T47D (cell line): ENCODE results near the gene CREBBP.
"Not testable (repeated sequence)": the region's sequence is repeated elsewhere in the genome, so short reads cannot be mapped to it uniquely, and the experiment has no call there.

Source experiments
- DNase-seq, 2 experiments: peaks; one replicate each; pipeline versions ENCODE4 v3.0.0 to v3.0.0-alpha.2; 2011 to 2012; ENCODE audit warnings: low read depth in 1 of 2, low spot score in 1 of 2
- JUND ChIP-seq: IDR thresholded peaks from 2 replicates; pipeline ENCODE4 v1.6.1; 2012; ENCODE audit warnings: low read depth
- in situ Hi-C: cut with HindIII; loops from 2 replicates; pipeline ENCODE4 v1.10.0; 2016; ENCODE audit warnings: low sequenced_read_pairs, low pct_unique_long_range_greater_than_20kb

The CREBBP gene

GRCh38 chr16:3720418-3720817 lies 160.1 kb downstream of the CREBBP start:
- TF ChIP-seq JUND = no peak
- no peak for DNase-seq
- in situ Hi-C loops = no loop called here

GRCh38 chr16:3718628-3719027 lies 161.9 kb downstream of the CREBBP start:
- no peak for TF ChIP-seq JUND
- no peak for DNase-seq
- in situ Hi-C loops = no loop called here

GRCh38 chr16:3718019-3718391 lies 162.5 kb downstream of the CREBBP start:
- in situ Hi-C loops = no loop called here

GRCh38 chr16:3717235-3718018 lies 163.1 kb downstream of the CREBBP start, which contains the start of gene TRAP1:
Gene TRAP1 (minus strand): TSS chr16:3717524. CDS start chr16:3717508, 16 bp downstream.
- peak; percentile 85 to 91 for DNase-seq
- in situ Hi-C loops = no loop called here
- TF ChIP-seq JUND = no peak

More at GRCh38 chr16:3718019-3718391, 162.5 kb downstream of the CREBBP start:
- TF ChIP-seq JUND = no peak
- DNase-seq = no peak

- in situ Hi-C loops = no loop called here
- no peak for TF ChIP-seq JUND
- peak; percentile 25 to 43 for DNase-seq
Measured at GRCh38 chr16:3716831-3717234, 163.7 kb downstream of the CREBBP start.

GRCh38 chr16:3715430-3715829 lies 165.1 kb downstream of the CREBBP start:
- in situ Hi-C loops = no loop called here
- no peak for DNase-seq
- TF ChIP-seq JUND = no peak

GRCh38 chr16:3714378-3714777 lies 166.1 kb downstream of the CREBBP start:
- DNase-seq, in situ Hi-C loops: not testable (repeated sequence)

GRCh38 chr16:3713587-3714242 lies 166.8 kb downstream of the CREBBP start:
- no peak for TF ChIP-seq JUND
- DNase-seq = no peak
- in situ Hi-C loops = no loop called here

GRCh38 chr16:3712861-3713372 lies 167.6 kb downstream of the CREBBP start:
- in situ Hi-C loops = no loop called here
- no peak for DNase-seq
- no peak for TF ChIP-seq JUND

GRCh38 chr16:3706253-3707012 lies 174.1 kb downstream of the CREBBP start:
- no peak for TF ChIP-seq JUND
- in situ Hi-C loops = no loop called here
- peak in 1 of 2 experiments; percentile 51 for DNase-seq

GRCh38 chr16:3702082-3702481 lies 178.4 kb downstream of the CREBBP start:
- TF ChIP-seq JUND = no peak
- in situ Hi-C loops = no loop called here
- no peak for DNase-seq

GRCh38 chr16:3701531-3701930 lies 179.0 kb downstream of the CREBBP start:
- no peak for DNase-seq
- TF ChIP-seq JUND = no peak
- in situ Hi-C loops = no loop called here
